PFSK-1 (cell line): ENCODE results near the gene ATN1.

ENCODE experiments used
- FOXP2 ChIP-seq: optimal IDR thresholded peaks from 2 replicates; pipeline ENCODE3; 2011; ENCODE audit warnings: borderline replicate concordance, control low read depth, inconsistent platforms; ENCODE audit not compliant: insufficient read depth; ENCODE audit errors: extremely low read length, extremely low read depth
- POLR2AphosphoS5 ChIP-seq: IDR thresholded peaks from 2 replicates; pipeline ENCODE4 v1.6.1; 2012; ENCODE audit warnings: low read depth, mild to moderate bottlenecking, control low read depth, low read length, moderate library complexity
- TAF1 ChIP-seq: IDR thresholded peaks from 2 replicates; pipeline ENCODE4 v1.6.1; 2012; ENCODE audit warnings: low read length, control low read depth, borderline replicate concordance; ENCODE audit not compliant: insufficient read depth
- TF ChIP-seq, protein P1 (sequence below), 2 experiments: IDR thresholded peaks; 2 replicates each; pipeline versions ENCODE4 v1.6.1 to v1.8.0; 2011 to 2012; ENCODE audit warnings: low read depth in 2 of 2, low read length in 2 of 2, control low read depth in 1 of 2, inconsistent platforms in 1 of 2, mild to moderate bottlenecking in 1 of 2, moderate library complexity in 1 of 2; ENCODE audit not compliant: insufficient read depth in 1 of 2

DNA sequence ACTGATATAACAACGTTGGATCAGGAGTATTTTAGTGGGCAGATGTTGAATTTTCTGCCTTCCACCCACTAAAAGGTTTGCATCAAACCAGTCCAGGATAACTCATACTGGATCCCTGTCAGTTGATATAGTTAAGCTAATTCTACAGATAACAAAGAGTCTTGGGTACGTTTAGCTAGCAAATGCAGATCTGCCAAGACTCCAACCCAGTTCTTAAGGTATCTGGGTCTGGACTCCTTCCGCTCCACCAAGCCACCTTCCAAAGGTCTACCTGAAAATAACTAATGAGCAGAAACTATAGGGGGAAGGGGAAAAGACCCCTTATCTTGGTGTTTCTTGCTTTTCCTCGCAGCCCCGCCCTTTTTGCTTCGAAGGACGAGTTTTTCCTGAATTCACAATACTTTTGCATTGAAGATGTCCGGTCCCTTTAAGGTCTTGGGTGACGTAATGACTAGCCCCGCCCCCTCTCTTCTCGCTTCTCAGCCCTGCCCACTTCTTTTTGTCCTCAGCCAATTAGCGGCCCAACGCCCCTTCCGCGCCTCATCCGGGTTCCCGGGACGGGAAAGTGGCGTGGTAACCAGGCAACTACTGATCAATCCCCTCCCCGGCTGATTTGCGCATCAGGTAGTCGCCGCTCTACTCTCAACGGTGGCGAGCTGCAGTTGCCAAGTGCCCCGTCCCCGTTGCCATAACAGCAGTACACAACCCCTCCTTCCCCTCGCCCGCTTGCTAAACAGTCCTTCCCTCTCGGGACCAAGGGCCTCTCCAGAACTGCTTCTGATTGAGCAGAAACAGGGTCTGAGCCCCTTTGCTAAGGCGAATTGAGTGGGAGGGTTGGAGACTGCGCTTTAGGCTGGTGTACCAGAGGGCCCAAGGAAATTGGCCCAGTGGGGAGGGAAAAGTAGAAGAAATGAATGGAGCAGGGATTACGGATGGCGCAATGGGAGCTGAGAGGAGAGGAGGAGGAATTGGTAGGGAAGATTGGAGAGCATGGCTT lies 23.2 kb upstream of the ATN1 start, which contains the start of gene LRRC23:
- TF ChIP-seq POLR2AphosphoS5: no peak
- TF ChIP-seq FOXP2: no peak
- TF ChIP-seq, protein P1, sequence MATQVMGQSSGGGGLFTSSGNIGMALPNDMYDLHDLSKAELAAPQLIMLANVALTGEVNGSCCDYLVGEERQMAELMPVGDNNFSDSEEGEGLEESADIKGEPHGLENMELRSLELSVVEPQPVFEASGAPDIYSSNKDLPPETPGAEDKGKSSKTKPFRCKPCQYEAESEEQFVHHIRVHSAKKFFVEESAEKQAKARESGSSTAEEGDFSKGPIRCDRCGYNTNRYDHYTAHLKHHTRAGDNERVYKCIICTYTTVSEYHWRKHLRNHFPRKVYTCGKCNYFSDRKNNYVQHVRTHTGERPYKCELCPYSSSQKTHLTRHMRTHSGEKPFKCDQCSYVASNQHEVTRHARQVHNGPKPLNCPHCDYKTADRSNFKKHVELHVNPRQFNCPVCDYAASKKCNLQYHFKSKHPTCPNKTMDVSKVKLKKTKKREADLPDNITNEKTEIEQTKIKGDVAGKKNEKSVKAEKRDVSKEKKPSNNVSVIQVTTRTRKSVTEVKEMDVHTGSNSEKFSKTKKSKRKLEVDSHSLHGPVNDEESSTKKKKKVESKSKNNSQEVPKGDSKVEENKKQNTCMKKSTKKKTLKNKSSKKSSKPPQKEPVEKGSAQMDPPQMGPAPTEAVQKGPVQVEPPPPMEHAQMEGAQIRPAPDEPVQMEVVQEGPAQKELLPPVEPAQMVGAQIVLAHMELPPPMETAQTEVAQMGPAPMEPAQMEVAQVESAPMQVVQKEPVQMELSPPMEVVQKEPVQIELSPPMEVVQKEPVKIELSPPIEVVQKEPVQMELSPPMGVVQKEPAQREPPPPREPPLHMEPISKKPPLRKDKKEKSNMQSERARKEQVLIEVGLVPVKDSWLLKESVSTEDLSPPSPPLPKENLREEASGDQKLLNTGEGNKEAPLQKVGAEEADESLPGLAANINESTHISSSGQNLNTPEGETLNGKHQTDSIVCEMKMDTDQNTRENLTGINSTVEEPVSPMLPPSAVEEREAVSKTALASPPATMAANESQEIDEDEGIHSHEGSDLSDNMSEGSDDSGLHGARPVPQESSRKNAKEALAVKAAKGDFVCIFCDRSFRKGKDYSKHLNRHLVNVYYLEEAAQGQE (IDR thresholded peaks at IDR 0.05; ENCODE audit: insufficient read depth in 1 of 2, low read depth in 2 of 2, low read length in 2 of 2): no peak
- TF ChIP-seq TAF1: no peak
